Ascending aorta (tissue), 2 donors: ENCODE results near the gene GRIA4. TPM values are rescaled to one million over a fixed set of nuclear protein-coding genes. Genes with fewer than 3 reads are reported as not detected.
"Not testable (repeated sequence)": the region's sequence is repeated elsewhere in the genome, so short reads cannot be mapped to it uniquely, and the experiment has no call there.

Experiments used
- DNase-seq, 2 donors: peaks; one replicate each; pipeline ENCODE4 v3.0.0-alpha.2; 2019; ENCODE audit warnings: low spot score in 2 of 2
- H3K27ac ChIP-seq, 2 donors: fragments of 200-600 bp; sonication (generic); one replicate each; pipeline ENCODE4 v1.5.1; 2016 to 2017; ENCODE audit warnings: mild to moderate bottlenecking in 1 of 2
- H3K27me3 ChIP-seq: fragments of 200-600 bp; sonication (generic); one replicate; pipeline ENCODE4 v1.5.1; 2017
- H3K36me3 ChIP-seq, 2 donors: fragments of 200-600 bp; sonication (generic); one replicate each; pipeline ENCODE4 v1.5.1; 2016
- H3K4me1 ChIP-seq, 2 donors: fragments of 200-600 bp; sonication (generic); one replicate each; pipeline ENCODE4 v1.5.1; 2016 to 2017; ENCODE audit warnings: mild to moderate bottlenecking in 1 of 2
- H3K4me3 ChIP-seq, 2 donors: fragments of 200-600 bp; sonication (generic); one replicate each; pipeline ENCODE4 v1.5.1; 2016 to 2017; ENCODE audit warnings: mild to moderate bottlenecking in 1 of 2
- H3K9me3 ChIP-seq, 2 donors: fragments of 200-600 bp; sonication (generic); one replicate each; pipeline ENCODE4 v1.5.1; 2016
- CTCF ChIP-seq, 3 experiments: fragments of 200-600 bp in 2 of 3; fragments of 450-650 bp in 1 of 3; sonication (generic) in 2 of 3; IDR thresholded peaks; one replicate each; pipeline ENCODE4 v1.5.1; 2016 to 2019; ENCODE audit warnings: antibody characterized with exemption in 3 of 3, mild to moderate bottlenecking in 1 of 3, moderate library complexity in 1 of 3
- intact Hi-C: fragments of 100-400 bp; cut with DNase I; formaldehyde crosslinking; loops from one replicate; pipeline ENCODE4 v1.15.1; 2023
- total RNA-seq: library from RNA; depleted of rRNA; stranded (reverse); fragments of >200 nt; gene quantifications from one replicate; pipeline ENCODE4 v1.1.0, GENCODE V29; 2016

Gene GRIA4
- total RNA-seq, 1 donor from 2014 or later = not detected

DNA sequence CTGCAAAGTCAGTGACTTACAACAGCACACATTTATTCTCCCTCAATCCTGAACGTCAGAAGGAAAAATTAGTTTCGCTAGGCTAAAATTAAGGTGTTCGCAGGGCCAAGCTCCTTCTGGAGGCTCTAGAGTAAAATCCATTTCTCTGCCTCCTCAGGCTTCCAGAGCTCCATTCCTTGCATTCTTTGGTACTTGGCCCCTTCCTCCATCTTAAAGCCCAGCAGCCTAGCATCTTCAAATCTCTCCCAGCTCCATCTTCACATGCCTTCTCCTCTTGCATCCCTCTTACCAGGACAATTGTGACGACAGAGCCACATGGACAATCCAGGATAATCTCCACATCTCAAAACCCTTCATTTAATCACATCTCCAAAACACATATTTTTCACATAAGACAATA, 165.0 kb downstream of the GRIA4 start:
- H3K27me3 ChIP-seq = no peaks in the 10 kb centered on the region
- H3K4me3 ChIP-seq = no peak overlapping the region
- no peaks in the 10 kb centered on the region for H3K9me3 ChIP-seq
- DNase-seq = no peak
- no peak overlapping the region for H3K27ac ChIP-seq
- TF ChIP-seq CTCF (IDR thresholded peaks at IDR 0.05) = no peak
- no peaks in the 10 kb centered on the region for H3K4me1 ChIP-seq
- intact Hi-C loops = no loop called here
- no peaks in the 10 kb centered on the region for H3K36me3 ChIP-seq

GRCh38 chr11:105780781-105781525, 171.1 kb downstream of the GRIA4 start:
- H3K36me3 ChIP-seq = no peaks in the 10 kb centered on the region
- no peak overlapping the region for H3K27ac ChIP-seq
- no peaks in the 10 kb centered on the region for H3K4me1 ChIP-seq
- no peaks in the 10 kb centered on the region for H3K27me3 ChIP-seq
- DNase-seq = no peak
- TF ChIP-seq CTCF (IDR thresholded peaks at IDR 0.05) = no peak
- intact Hi-C loops = no loop called here
- no peak overlapping the region for H3K4me3 ChIP-seq
- H3K9me3 ChIP-seq = no peaks in the 10 kb centered on the region

GRCh38 chr11:105781807-105782206, 171.9 kb downstream of the GRIA4 start:
- no peaks in the 10 kb centered on the region for H3K9me3 ChIP-seq
- no peaks in the 10 kb centered on the region for H3K36me3 ChIP-seq
- intact Hi-C loops = no loop called here
- H3K27ac ChIP-seq = no peak overlapping the region
- H3K27me3 ChIP-seq = no peaks in the 10 kb centered on the region
- no peaks in the 10 kb centered on the region for H3K4me1 ChIP-seq
- no peak overlapping the region for H3K4me3 ChIP-seq
- DNase-seq = no peak
- no peak for TF ChIP-seq CTCF (IDR thresholded peaks at IDR 0.05)

DNA sequence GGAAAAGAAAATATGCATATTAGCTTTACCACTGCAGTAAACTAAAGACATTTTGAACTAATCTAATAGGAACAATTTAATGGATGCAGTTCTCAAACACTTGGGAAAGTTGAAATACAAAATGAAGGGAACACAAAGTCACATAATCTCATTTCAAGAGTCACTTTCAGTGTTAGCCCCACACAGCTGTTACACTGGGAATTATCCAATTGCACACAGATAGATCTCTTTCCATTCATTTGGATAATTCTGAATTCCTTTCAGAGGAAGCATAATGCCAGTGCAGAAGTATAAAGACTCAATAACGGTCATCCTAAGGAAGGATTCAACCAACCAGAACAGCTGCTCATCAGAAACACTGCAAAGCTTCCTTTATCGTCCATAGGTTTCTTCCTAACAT, 173.3 kb downstream of the GRIA4 start:
- intact Hi-C loops = no loop called here
- Histone ChIP-seq H3K4me1 (no peaks in the 10 kb centered on the region), H3K9me3 (no peaks in the 10 kb centered on the region), H3K27ac (no peak overlapping the region), H3K4me3 (no peak overlapping the region), H3K36me3 (no peaks in the 10 kb centered on the region), H3K27me3 (no peaks in the 10 kb centered on the region)
- no peak for DNase-seq
- no peak for TF ChIP-seq CTCF (IDR thresholded peaks at IDR 0.05)

DNA sequence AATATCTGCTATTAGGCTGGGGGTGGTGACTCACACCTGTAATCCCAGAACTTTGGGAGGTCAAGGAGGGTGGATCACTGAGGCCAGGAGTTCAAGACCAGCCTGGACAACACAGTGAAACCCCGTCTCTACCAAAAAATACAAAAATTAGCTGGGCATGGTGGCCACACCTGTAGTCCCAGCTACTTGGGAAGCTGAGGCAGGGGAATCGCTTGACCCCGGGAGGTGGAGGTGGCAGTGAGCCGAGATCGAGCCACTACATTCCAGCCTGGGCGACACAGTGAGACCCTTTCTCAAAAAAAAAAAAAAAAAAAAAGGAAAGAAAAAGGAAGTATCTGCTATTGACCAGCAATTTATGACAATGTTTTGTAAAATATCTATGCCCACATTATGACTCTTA, 176.0 kb downstream of the GRIA4 start:
- intact Hi-C loops, H3K27ac ChIP-seq, H3K9me3 ChIP-seq, H3K4me1 ChIP-seq, H3K36me3 ChIP-seq, DNase-seq, H3K4me3 ChIP-seq, H3K27me3 ChIP-seq: not testable (repeated sequence)

- DNase-seq = no peak
- Histone ChIP-seq H3K9me3 (no peaks in the 10 kb centered on the region), H3K27ac (no peak overlapping the region), H3K4me1 (no peaks in the 10 kb centered on the region), H3K27me3 (no peaks in the 10 kb centered on the region), H3K36me3 (no peaks in the 10 kb centered on the region), H3K4me3 (no peak overlapping the region)
- TF ChIP-seq CTCF (IDR thresholded peaks at IDR 0.05) = no peak
- intact Hi-C loops = no loop called here
Measured at GRCh38 chr11:105786741-105787140, 176.9 kb downstream of the GRIA4 start.
